Keratinocyte (primary cell): ENCODE measurements around the gene MAD2L2. TPM values are rescaled to one million over a fixed set of nuclear protein-coding genes. Genes with fewer than 3 reads are reported as not detected.
"Not testable (repeated sequence)": the region's sequence is repeated elsewhere in the genome, so short reads cannot be mapped to it uniquely, and the experiment has no call there.

Experiments
- DNase-seq: peaks from one replicate; pipeline ENCODE4 v3.0.0-alpha.2; 2011; ENCODE audit warnings: low read depth, missing footprints, low spot score
- FAIRE-seq: peaks from 2 replicates; lab custom pipeline; 2011; peaks lifted over from hg19 to GRCh38; lab: Jason Lieb, UNC
- H2AFZ ChIP-seq: 2 replicates; pipeline ENCODE4 v1.6.0; 2012; ENCODE audit warnings: low read length, control low read depth, inconsistent platforms; ENCODE audit not compliant: control insufficient read depth
- H3K27ac ChIP-seq: 2 replicates; pipeline ENCODE4 v1.5.1; 2011; ENCODE audit warnings: low read length; ENCODE audit not compliant: control insufficient read depth, insufficient read depth
- H3K27me3 ChIP-seq: 3 replicates; pipeline ENCODE4 v1.6.0; 2011; ENCODE audit warnings: low read length; ENCODE audit not compliant: control insufficient read depth, insufficient read depth; ENCODE audit errors: extremely low read depth
- H3K36me3 ChIP-seq, 2 experiments: 2 replicates in 1 of 2; 3 replicates in 1 of 2; pipeline ENCODE4 v1.5.1; 2011; ENCODE audit warnings: low read length in 2 of 2, mild to moderate bottlenecking in 1 of 2; ENCODE audit not compliant: control insufficient read depth in 2 of 2, insufficient read depth in 2 of 2; ENCODE audit errors: extremely low read depth in 1 of 2
- H3K4me1 ChIP-seq: 3 replicates; pipeline ENCODE4 v1.5.1; 2011; ENCODE audit warnings: low read length; ENCODE audit not compliant: control insufficient read depth, insufficient read depth; ENCODE audit errors: extremely low read depth
- H3K4me2 ChIP-seq: 3 replicates; pipeline ENCODE4 v1.6.0; 2011; ENCODE audit warnings: low read depth, low read length; ENCODE audit not compliant: control insufficient read depth, insufficient read depth; ENCODE audit errors: extremely low read depth
- H3K4me3 ChIP-seq, 3 experiments: fragments of 200-600 bp in 1 of 3; sonication (generic) in 1 of 3; 2 replicates in 2 of 3; 3 replicates in 1 of 3; pipeline ENCODE4 v1.5.1; 2011 to 2016; ENCODE audit warnings: low read length in 3 of 3, mild to moderate bottlenecking in 3 of 3, control low read depth in 2 of 3, inconsistent platforms in 1 of 3, low read depth in 1 of 3, mixed read lengths in 1 of 3, mixed run types in 1 of 3, moderate library complexity in 1 of 3; ENCODE audit not compliant: control insufficient read depth in 2 of 3, insufficient read depth in 2 of 3; ENCODE audit errors: extremely low read depth in 1 of 3
- H3K79me2 ChIP-seq: 2 replicates; pipeline ENCODE4 v1.6.0; 2012; ENCODE audit warnings: low read length; ENCODE audit not compliant: control insufficient read depth, insufficient read depth
- H3K9ac ChIP-seq: 3 replicates; pipeline ENCODE4 v1.6.0; 2011; ENCODE audit warnings: low read length; ENCODE audit not compliant: control insufficient read depth, insufficient read depth; ENCODE audit errors: extremely low read depth
- H3K9me1 ChIP-seq: 3 replicates; pipeline ENCODE4 v1.6.0; 2011; ENCODE audit warnings: low read length; ENCODE audit not compliant: control insufficient read depth, insufficient read depth; ENCODE audit errors: extremely low read depth
- H3K9me3 ChIP-seq: 2 replicates; pipeline ENCODE4 v1.5.1; 2012; ENCODE audit warnings: low read depth, low read length; ENCODE audit not compliant: control insufficient read depth
- H4K20me1 ChIP-seq: 3 replicates; pipeline ENCODE4 v1.6.0; 2011; ENCODE audit warnings: low read length; ENCODE audit not compliant: control insufficient read depth, insufficient read depth; ENCODE audit errors: extremely low read depth
- CTCF ChIP-seq, 3 experiments: IDR thresholded peaks in 1 of 3; conservative IDR thresholded peaks in 1 of 3; optimal IDR thresholded peaks in 1 of 3; 2 replicates in 2 of 3; 3 replicates in 1 of 3; pipeline versions ENCODE3 to v1.5.1; 2011; ENCODE audit warnings: low read length in 3 of 3, mild to moderate bottlenecking in 3 of 3, moderate library complexity in 2 of 3, control low read depth in 1 of 3, inconsistent platforms in 1 of 3; ENCODE audit not compliant: insufficient read depth in 2 of 3; ENCODE audit errors: extremely low read depth in 1 of 3
- EZH2 ChIP-seq: IDR thresholded peaks from one replicate; pipeline ENCODE4 v1.6.1; 2012; ENCODE audit warnings: inconsistent platforms, mild to moderate bottlenecking, low read length, moderate library complexity
- dilution Hi-C: fragments of 300-500 bp; cut with MboI; formaldehyde crosslinking; loops from one replicate; pipeline ENCODE4 v1.7.0; 2020; ENCODE audit warnings: low sequenced_read_pairs; ENCODE audit not compliant: extremely low pct_ligation_motif_present
- polyA plus RNA-seq, 5 experiments: library from polyadenylated mRNA; depleted of rRNA in 3 of 5; stranded (reverse) in 3 of 5; stranded (forward) in 1 of 5; unstranded in 1 of 5; fragments of >200 nt; gene quantifications; 1 replicate in 1 of 5; 2 replicates in 3 of 5; 3 replicates in 1 of 5; pipeline versions ENCODE4 v1.2.1 to v1.2.3, GENCODE V29; 2011 to 2012; ENCODE audit warnings: missing spikeins in 2 of 5, low read depth in 1 of 5, low replicate concordance in 1 of 5

The MAD2L2 gene
- polyA plus RNA-seq, 1 donor (not counting 4 experiments of a cell fraction or from before 2014, with no cell fraction given), result 24.8 TPM

- Histone ChIP-seq H3K79me2 (no peaks in the 10 kb centered on the region), H3K9me1 (no peaks in the 10 kb centered on the region), H3K27ac (no peak overlapping the region), H4K20me1 (no peaks in the 10 kb centered on the region), H3K4me1 (peaks cover 4% of the 10 kb centered on the region), H3K9ac (no peak overlapping the region), H3K4me2 (no peak overlapping the region), H3K36me3 (peaks cover 0 to 1% of the 10 kb centered on the region in 2 experiments), H3K27me3 (no peaks in the 10 kb centered on the region), H3K4me3 (no peak overlapping the region), H3K9me3 (no peaks in the 10 kb centered on the region), H2AFZ (no peak overlapping the region)
- DNase-seq, result no peak
- FAIRE-seq, result no peak
- dilution Hi-C loops, result no loop called here
- no peak for TF ChIP-seq CTCF (optimal IDR thresholded peaks at IDR 0.05 in 1 of 3, IDR thresholded peaks at IDR 0.05 in 1 of 3, conservative IDR thresholded peaks at IDR 0.05 in 1 of 3; ENCODE audit: extremely low read depth in 1 of 3, insufficient read depth in 2 of 3, low read length in 3 of 3)
- TF ChIP-seq EZH2, result no peak
These were observed 37.2 kb downstream of the MAD2L2 start for GRCh38 chr1:11643782-11644181.

- H3K9me3 ChIP-seq, H3K4me2 ChIP-seq, H3K27ac ChIP-seq, dilution Hi-C loops, H3K9ac ChIP-seq, H3K4me1 ChIP-seq, DNase-seq, H3K27me3 ChIP-seq, H3K4me3 ChIP-seq, H3K36me3 ChIP-seq, H2AFZ ChIP-seq, H4K20me1 ChIP-seq, H3K9me1 ChIP-seq, H3K79me2 ChIP-seq: not testable (repeated sequence)
- peak; percentile 96 to 98 (median 98) for TF ChIP-seq CTCF (optimal IDR thresholded peaks at IDR 0.05 in 1 of 3, IDR thresholded peaks at IDR 0.05 in 1 of 3, conservative IDR thresholded peaks at IDR 0.05 in 1 of 3; ENCODE audit: extremely low read depth in 1 of 3, insufficient read depth in 2 of 3, low read length in 3 of 3)
- FAIRE-seq, result peak; percentile 79
These were observed 38.4 kb downstream of the MAD2L2 start for GRCh38 chr1:11642418-11643017.
